Testis (tissue), 3 donors: ENCODE results near the gene ABCA4. TPM values are rescaled to one million over a fixed set of nuclear protein-coding genes. Genes with fewer than 3 reads are reported as not detected.

Experiments used
- DNase-seq: peaks from one replicate; pipeline ENCODE4 v3.0.0-alpha.2; 2019
- H3K27ac ChIP-seq, 2 donors: fragments of 200-600 bp; sonication (generic); one replicate each; pipeline ENCODE4 v1.5.1; 2019
- H3K27me3 ChIP-seq: fragments of 200-600 bp; sonication (generic); one replicate; pipeline ENCODE4 v1.5.1; 2019
- H3K36me3 ChIP-seq: fragments of 200-600 bp; sonication (generic); one replicate; pipeline ENCODE4 v1.5.1; 2017; ENCODE audit warnings: low read depth; ENCODE audit errors: missing control alignments
- H3K4me1 ChIP-seq: fragments of 200-600 bp; sonication (generic); one replicate; pipeline ENCODE4 v1.5.1; 2019
- H3K4me3 ChIP-seq, 2 donors: fragments of 200-600 bp; sonication (generic); one replicate each; pipeline ENCODE4 v1.5.1; 2017 to 2019
- H3K9me3 ChIP-seq: fragments of 200-600 bp; sonication (generic); one replicate; pipeline ENCODE4 v1.5.1; 2017
- POLR2A ChIP-seq: fragments of 450-650 bp; IDR thresholded peaks from one replicate; pipeline ENCODE4 v1.6.1; 2017; ENCODE audit warnings: antibody characterized with exemption, mild to moderate bottlenecking, moderate library complexity
- WGBS, 2 donors: methylation state at CpG; one replicate each; pipeline ENCODE4 v1.1.5; 2018; 5-methylcytosine and 5-hydroxymethylcytosine counted together
- intact Hi-C: fragments of 100-400 bp; cut with DNase I; formaldehyde crosslinking; loops from one replicate; pipeline ENCODE4 v1.15.1; 2023; ENCODE audit warnings: low total_unique reads
- polyA plus RNA-seq: library from polyadenylated mRNA; stranded (reverse); fragments of 350-450 nt; fragmentation: Illumina TruSeq; extraction: RNeasy Lipid Tissue Mini Kit (QIAGEN cat#74804); gene quantifications from one replicate; pipeline ENCODE4 v1.2.3, GENCODE V29; 2014; ENCODE audit warnings: low read depth, low replicate concordance; ENCODE audit not compliant: insufficient read depth
- total RNA-seq, 2 donors: library from RNA; depleted of rRNA; stranded (reverse); fragments of >200 nt; gene quantifications; one replicate each; pipeline ENCODE4 v1.2.3, GENCODE V29; 2016
- TF ChIP-seq, protein P1 (sequence below), 3 experiments: fragments of 450-650 bp in 2 of 3; fragments of 200-600 bp in 1 of 3; sonication (generic) in 1 of 3; IDR thresholded peaks; one replicate each; pipeline ENCODE4 v1.5.1; 2016 to 2019; ENCODE audit warnings: antibody characterized with exemption in 3 of 3, mild to moderate bottlenecking in 2 of 3, moderate library complexity in 1 of 3

Gene ABCA4
- total and polyA plus RNA-seq, 3 donors from 2014 or later: 1.6 to 1.8 (median 1.8) TPM

DNA sequence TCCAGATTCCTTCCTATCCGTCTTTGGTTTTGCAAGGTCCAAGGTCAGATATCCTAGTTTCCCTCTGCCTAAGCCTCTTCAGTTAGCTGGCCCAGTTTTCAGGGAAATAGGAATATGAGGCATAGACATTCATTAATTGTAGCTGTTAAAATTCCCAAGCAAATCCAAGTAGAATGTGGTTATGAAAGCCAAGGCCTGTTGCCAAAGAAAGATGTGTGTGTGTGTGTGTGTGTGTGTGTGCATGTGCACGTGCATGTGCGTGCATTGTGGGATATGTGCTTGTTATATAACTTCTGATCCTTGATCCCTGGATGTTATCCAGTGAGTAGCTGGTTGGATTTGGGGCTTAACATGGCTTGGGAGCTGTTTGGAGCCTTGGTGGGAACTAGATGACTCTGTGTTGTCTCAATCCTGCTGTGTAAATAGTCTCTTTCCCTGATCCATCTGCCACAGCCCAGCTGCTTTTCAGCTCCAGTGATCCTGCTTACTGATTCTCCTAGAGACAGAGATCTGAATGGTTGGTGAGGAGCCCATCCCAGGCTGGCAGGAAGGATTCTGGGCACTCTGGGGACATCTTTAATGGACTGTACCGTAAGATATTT lies 141.1 kb downstream of the ABCA4 start:
- H3K4me3 ChIP-seq: no peak overlapping the region
- peak overlapping the region in 1 of 2 donors; percentile 15 for H3K27ac ChIP-seq
- H3K36me3 ChIP-seq: no peaks in the 10 kb centered on the region
- 34 to 35% methylated on average over 4 of the region's 4 CpGs for WGBS, 2 donors
- no peaks in the 10 kb centered on the region for H3K27me3 ChIP-seq
- no peaks in the 10 kb centered on the region for H3K9me3 ChIP-seq
- H3K4me1 ChIP-seq: peaks cover 6% of the 10 kb centered on the region
- intact Hi-C loops: no loop called here
- peak; percentile 65 for DNase-seq
- no peak for TF ChIP-seq POLR2A
- TF ChIP-seq, protein P1, sequence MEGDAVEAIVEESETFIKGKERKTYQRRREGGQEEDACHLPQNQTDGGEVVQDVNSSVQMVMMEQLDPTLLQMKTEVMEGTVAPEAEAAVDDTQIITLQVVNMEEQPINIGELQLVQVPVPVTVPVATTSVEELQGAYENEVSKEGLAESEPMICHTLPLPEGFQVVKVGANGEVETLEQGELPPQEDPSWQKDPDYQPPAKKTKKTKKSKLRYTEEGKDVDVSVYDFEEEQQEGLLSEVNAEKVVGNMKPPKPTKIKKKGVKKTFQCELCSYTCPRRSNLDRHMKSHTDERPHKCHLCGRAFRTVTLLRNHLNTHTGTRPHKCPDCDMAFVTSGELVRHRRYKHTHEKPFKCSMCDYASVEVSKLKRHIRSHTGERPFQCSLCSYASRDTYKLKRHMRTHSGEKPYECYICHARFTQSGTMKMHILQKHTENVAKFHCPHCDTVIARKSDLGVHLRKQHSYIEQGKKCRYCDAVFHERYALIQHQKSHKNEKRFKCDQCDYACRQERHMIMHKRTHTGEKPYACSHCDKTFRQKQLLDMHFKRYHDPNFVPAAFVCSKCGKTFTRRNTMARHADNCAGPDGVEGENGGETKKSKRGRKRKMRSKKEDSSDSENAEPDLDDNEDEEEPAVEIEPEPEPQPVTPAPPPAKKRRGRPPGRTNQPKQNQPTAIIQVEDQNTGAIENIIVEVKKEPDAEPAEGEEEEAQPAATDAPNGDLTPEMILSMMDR (IDR thresholded peaks at IDR 0.05): no peak

DNA sequence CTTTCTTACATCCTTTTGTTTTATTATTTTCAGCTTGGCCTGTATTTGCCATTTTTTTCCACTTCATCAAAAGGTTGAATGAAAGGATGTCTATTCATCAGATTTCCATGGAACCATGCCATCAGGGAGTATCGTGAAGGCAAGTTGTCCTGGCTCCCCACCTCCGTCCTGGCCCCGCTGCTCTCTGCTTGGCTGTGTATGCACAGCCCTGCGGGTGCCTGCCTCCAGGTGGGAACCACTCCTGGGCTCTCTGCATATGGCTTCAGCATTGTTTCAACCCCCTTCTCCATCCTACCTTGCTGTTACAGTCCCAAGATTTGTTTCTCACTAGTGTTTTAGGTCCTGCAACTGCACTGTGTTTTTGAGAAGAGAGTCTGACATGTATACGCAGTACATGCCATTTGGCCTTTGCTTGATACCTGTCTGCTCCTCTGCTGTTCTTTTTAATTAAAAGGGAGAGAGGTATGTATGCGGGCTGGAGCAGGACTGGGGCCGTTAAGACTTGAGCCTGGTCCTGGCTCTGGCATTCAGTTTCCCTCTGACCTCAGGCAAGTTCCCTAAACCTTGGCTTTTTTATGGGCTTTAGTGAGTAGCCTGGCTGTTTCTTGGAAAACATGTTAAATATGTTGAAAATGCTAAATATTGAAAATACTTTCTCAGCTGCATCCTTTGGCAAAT lies 141.8 kb downstream of the ABCA4 start:
- intact Hi-C loops: no loop called here
- Histone ChIP-seq H3K27me3 (no peaks in the 10 kb centered on the region), H3K36me3 (no peaks in the 10 kb centered on the region), H3K4me1 (peaks cover 6% of the 10 kb centered on the region), H3K27ac (no peak overlapping the region), H3K9me3 (no peaks in the 10 kb centered on the region), H3K4me3 (no peak overlapping the region)
- DNase-seq: no peak
- 59 to 76% methylated on average over 7 of the region's 7 CpGs for WGBS, 2 donors
- TF ChIP-seq, protein P1 (IDR thresholded peaks at IDR 0.05): no peak
- no peak for TF ChIP-seq POLR2A

DNA sequence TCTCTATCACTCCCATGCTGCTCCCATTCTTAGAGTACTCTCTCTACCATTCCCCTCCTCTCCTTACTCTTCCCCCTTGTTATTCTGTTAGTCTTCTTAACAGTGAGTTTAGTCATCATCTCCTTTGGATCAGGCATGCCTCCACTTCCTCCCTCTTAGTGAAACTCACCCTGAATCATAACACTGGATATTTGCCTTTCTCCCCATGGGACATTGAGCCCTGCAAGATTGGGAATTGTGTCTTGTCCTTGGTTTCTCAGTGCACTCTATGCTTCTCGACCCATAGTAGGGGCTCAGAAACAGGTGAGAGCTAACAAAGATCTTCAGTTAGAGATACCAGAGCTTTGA lies 143.4 kb downstream of the ABCA4 start:
- Histone ChIP-seq H3K4me1 (peaks cover 6% of the 10 kb centered on the region), H3K36me3 (no peaks in the 10 kb centered on the region), H3K27ac (no peak overlapping the region), H3K27me3 (no peaks in the 10 kb centered on the region), H3K9me3 (no peaks in the 10 kb centered on the region), H3K4me3 (no peak overlapping the region)
- no peak for DNase-seq
- WGBS, 2 donors: 95 to 97% methylated on average over 1 of the region's 1 CpG
- TF ChIP-seq, protein P1 (IDR thresholded peaks at IDR 0.05): no peak
- no peak for TF ChIP-seq POLR2A
- intact Hi-C loops: no loop called here

DNA sequence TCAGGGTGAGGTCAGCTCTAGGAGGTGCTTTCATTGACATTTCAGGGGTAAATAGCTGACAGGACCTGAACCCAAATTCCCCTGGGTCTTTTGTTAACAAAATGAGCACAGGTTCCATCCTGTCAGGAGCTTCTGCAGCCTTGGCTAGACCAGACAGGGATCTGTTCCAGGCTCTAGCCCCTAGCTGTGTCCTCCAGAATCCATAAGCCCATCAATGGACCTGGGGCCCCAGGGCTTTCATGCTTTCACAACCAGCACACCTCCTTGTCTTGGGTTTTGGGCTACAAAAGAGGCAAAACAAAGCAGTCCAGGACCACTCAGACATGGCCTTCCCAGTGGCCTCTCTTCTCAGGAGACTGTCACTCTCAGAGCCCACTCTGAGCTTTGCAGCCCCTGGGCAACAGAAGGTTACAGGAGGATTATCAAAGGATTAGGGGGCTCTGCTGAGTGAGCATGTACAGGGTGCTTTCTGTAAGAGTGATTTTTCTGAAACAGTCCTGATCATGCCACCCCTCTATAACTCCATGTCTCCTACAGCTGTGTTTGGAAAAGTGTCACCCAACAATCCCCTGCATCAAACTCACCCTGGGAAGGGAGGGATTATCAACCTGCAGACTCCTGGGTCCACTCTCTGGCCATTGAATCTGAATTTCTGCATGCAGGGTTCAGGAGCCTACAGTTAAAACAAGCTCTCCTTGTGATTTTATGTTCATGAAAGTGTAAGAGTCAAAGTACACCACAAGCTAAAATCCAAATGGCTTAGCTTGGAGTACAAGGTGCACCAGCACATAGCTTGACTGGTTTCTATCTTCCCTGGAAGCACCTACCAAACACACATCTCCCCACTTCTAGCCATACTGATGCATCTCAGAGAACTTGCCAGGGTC lies 144.0 kb downstream of the ABCA4 start:
- H3K4me1 ChIP-seq: peaks cover 6% of the 10 kb centered on the region
- TF ChIP-seq, protein P1 (IDR thresholded peaks at IDR 0.05): no peak
- no peak for TF ChIP-seq POLR2A
- no peak overlapping the region for H3K27ac ChIP-seq
- no peaks in the 10 kb centered on the region for H3K27me3 ChIP-seq
- no peaks in the 10 kb centered on the region for H3K36me3 ChIP-seq
- no peak overlapping the region for H3K4me3 ChIP-seq
- DNase-seq: no peak
- H3K9me3 ChIP-seq: no peaks in the 10 kb centered on the region
- intact Hi-C loops: no loop called here
